ENCODE results near the gene BRINP3.

GRCh38 chr1:190168893-190169280, 308.8 kb downstream of the BRINP3 start:
- TF ChIP-seq CTCF (IDR thresholded peaks at IDR 0.05; ENCODE audit: low read length), result no peak
- no peak for TF ChIP-seq EZH2 (IDR thresholded peaks at IDR 0.05; ENCODE audit: borderline replicate concordance, low read length)
